Stimulated activated CD4-positive, alpha-beta T cell treated with anti-CD3 and anti-CD28 coated beads, Interleukin-1b, Interleukin-23, amount 100 ng/mL, for 48 hours (primary cell): ENCODE measurements around the gene DLD.
"Not testable (repeated sequence)": the region's sequence is repeated elsewhere in the genome, so short reads cannot be mapped to it uniquely, and the experiment has no call there.

ENCODE experiments used
- DNase-seq: peaks from one replicate; pipeline ENCODE4 v3.0.0-alpha.2; 2020

Gene DLD, protein sequence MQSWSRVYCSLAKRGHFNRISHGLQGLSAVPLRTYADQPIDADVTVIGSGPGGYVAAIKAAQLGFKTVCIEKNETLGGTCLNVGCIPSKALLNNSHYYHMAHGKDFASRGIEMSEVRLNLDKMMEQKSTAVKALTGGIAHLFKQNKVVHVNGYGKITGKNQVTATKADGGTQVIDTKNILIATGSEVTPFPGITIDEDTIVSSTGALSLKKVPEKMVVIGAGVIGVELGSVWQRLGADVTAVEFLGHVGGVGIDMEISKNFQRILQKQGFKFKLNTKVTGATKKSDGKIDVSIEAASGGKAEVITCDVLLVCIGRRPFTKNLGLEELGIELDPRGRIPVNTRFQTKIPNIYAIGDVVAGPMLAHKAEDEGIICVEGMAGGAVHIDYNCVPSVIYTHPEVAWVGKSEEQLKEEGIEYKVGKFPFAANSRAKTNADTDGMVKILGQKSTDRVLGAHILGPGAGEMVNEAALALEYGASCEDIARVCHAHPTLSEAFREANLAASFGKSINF

DNA sequence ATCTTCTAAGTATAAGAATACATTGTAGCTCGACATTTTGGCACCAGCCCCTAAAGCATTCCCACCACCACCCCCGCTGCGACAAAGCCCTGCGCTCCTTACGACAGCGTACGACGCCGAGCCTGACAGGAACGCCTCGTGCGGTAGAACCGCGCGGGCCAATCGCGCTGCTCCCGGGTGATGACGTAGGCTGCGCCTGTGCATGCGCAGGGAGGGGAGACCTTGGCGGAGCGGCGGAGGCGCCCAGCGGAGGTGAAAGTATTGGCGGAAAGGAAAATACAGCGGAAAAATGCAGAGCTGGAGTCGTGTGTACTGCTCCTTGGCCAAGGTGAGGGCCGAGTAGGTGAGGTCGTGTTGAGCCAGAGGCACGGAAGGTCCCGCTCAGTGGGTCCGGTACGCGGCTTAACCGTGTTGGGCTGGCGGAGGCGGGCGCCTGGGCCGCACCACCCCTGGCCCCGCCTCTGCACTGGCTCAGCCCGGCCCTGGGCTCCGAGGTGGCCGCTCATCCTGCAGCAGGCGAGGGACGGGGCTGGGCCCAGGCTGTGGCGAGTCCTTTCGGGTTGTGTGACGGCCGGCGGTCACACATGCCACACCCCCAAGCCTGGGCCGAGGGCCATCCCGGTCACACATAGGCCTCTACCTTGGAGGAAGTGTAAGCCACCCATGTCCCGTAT lies at the start of gene DLD:
Gene DLD (plus strand): TSS at position 222 of the 674 bp plus-strand sequence. CDS start 68 bp downstream, at position 290.
- DNase-seq = peak; percentile 94

DNA sequence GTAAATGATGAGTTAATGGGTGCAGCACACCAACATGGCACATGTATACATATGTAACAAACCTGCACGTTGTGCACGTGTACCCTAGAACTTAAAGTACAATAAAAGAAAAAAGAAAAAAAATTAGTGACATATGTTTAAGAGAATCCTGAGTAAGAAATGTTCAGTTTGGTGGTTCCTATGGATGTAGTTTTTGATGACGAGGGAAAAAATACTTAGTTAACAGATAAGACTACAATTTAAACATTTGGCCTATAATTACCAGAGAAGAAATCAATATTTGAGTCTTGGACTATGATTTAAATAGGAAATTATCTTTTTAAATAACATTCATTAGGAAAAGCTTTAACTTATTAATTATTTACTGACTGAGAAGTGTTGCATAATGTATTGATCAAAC lies 48.8 kb upstream of the DLD start:
- no peak for DNase-seq

DNA sequence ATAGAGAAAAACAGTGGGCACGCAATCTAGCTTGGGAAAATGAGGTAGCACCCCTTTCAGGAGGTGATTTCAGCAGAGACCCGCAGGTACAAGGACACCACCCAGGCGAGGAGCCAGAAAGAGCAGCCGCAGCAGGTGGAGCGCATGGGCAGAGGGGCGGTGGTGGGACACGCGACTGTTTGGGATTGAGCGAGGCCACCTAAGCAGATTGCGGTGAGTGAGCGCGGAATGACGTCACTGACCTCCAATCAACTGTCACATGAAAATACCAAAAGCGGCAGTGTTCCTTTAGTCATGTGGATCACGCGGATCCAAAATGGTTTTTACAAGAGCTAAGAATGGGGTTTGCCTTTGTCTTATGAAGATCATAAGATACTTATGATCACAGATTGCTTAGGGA lies 47.8 kb upstream of the DLD start:
- no peak for DNase-seq

DNA sequence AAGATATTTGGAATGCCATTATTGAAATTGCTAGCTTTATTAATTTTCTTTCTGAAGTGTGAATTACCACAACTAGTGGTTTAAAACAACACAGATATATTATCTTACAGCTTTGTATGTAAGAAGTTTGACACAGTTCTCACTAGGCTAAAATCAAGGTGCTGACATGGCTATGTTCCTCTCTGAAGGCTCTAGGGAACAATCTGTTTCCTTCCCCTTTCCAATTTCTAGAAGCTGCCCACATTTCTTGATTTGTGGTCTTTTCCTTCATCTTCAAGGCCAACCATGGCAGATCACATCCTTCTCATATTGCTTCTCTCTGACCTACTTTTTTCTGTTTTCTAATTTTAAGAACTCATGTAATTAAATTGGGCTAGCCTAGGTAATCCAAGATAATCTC lies 44.7 kb upstream of the DLD start:
- no peak for DNase-seq

DNA sequence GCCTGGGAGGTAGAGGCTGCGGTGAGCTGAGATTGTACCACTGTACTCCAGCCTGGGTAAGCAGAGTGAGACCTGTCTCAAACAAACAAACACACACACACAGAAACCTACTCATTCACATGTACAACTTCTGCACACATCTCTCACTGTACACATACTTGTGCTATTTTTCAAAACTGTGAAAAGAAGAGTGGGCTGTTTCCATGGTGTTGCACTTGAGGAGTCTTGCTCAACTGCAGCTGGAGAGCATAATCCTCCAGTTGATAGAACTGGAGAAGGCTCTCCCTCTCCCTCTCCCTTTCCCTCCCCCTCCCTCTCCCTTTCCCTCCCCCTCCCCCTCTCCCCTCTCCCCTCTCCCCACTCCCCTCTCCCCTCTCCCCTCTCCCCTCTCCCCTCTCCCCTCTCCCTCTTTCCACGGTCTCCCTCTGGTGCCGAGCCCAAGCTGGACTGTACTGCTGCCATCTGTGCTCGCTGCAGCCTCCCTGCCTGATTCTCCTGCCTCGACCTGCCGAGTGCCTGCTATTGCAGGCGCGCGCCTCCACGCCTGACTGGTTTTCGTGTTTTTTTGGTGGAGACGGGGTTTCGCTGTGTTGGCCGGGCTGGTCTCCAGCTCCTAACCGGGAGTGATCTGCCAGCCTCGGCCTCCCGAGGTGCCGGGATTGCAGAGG lies 43.7 kb upstream of the DLD start:
- DNase-seq = no peak

DNA sequence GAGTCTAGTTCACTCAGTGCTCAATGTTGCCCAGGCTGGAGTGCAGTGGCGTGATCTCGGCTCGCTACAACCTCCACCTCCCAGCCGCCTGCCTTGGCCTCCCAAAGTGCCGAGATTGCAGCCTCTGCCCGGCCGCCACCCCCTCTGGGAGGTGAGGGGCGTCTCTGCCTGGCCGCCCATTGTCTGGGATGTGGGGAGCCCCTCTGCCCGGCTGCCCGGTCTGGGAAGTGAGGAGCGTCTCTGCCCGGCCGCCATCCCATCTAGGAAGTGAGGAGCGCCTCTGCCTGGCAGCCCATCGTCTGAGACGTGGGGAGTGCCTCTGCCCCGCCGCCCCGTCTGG lies 43.2 kb upstream of the DLD start:
- not testable (repeated sequence) for DNase-seq

DNA sequence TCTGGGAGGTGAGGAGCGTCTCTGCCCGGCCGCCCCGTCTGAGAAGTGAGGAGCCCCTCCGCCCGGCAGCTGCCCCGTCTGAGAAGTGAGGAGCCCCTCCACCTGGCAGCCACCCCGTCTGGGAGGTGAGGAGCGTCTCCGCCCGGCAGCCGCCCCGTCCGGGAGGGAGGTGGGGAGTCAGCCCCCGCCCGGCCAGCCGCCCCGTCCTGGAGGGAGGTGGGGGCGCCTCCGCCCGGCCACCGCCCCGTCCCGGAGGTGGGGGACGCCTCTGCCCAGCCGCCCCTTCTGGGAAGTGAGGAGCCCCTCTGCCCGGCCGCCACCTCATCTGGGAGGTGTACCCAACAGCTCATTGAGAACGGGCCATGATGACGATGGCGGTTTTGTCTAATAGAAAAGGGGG lies 42.8 kb upstream of the DLD start:
- DNase-seq = not testable (repeated sequence)

DNA sequence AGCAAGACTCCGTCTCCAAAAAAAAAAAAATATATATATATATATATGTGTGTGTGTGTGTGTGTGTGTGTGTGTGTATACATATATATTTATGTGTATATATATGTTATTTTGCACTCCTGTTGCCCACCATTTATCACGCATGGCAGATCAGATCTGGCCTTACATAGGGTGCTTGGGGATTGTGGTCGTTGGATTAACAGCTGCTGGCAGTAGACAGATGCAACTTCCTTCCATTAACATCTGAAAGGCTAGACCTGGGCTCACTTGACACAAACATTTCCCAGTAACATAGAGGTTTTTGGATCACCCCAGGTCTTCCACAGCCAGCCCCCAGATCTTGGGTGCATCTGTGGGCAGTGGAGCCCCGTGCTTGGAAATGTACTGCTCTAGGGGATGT lies 40.8 kb upstream of the DLD start:
- DNase-seq = no peak

DNA sequence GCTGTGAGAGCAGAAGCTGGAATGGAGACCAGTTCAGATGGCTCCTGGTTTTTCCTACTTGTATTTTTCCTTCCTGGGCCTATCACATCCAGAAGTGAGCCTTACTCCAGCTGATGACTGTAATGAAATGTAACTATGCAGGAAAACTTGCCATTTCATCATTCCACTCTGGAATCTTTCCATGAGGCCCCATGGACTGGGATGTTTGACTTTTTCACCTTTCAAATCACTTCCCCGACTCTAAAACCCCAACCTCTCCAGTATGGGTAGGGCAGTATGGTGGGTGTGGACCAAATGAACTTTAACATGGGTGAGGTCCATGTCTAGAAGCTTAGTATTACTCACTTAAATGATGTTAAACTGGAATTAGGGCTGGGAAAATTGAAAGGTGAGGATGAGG lies 40.3 kb upstream of the DLD start:
- no peak for DNase-seq

DNA sequence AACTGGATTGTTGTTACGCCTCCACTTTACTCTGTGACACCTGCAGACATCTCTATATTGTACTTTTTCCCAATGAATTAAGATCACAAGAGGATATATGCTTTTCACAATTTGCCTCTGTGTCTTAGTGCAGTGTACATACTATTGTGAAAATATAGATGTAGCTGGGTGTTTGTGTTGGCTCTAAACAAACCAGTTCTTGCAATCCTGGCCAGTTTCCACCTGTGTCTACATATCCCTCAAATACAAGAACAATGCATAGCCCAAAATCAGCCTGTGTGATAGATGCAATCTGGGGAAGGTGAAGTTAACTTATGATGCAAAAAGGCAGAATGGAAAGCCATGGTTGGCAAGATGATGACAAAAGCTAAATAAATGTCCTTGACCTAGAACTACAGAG lies 36.5 kb upstream of the DLD start:
- no peak for DNase-seq

DNA sequence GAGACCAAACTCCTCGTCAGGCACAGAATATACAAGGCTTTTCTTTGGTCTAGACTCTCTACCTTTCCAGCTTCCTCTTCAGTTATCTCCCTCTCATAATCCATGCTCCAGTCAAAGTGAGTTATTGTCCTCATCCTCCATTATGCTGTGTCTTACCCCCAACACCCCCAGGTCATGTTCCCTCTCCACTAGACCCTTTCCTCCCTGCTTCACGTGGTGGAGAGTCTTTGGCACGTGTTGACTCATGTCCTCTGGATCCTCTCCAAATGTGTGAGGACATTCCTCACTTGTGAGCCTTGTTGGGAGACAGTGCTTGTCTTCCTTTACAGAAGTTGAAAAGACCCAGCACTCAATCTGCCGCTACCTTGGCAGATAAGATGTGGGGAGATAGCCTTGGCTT lies 36.0 kb upstream of the DLD start:
- DNase-seq = no peak

DNA sequence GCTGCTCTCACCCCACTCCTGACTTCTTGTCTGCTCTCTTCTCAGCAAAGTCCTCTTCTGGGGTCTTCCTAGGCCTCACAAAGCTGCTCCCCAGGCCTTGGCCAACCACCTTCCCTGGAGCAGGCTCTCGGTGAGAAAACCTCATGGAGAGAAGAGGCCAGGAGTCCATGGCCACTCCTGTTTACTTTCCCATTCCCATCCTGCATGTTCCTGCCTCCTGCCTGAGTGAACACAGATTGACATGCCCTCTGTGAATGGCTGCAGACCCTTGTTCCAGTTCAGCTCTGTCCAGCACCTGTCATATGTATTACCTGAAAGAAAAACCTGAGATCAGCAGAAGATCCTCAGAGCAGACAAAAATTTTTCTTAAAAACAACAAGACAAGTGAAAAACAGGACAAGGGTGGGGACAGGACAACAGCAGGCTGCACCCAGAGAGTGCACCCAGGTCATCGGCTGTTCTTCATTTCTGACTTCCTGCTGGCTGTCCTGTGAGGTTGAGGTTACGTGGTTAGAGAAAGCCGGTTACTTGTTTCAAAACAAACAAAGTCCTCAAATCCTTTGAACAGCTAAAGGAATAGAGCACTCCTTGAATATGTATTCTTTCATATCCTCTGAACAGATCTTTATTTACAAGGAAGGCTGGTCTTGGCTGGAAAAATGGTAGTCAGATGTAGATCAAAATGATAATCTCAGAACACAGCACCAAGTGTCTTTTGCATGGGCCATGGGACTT lies 34.0 kb upstream of the DLD start:
- DNase-seq = no peak

DNA sequence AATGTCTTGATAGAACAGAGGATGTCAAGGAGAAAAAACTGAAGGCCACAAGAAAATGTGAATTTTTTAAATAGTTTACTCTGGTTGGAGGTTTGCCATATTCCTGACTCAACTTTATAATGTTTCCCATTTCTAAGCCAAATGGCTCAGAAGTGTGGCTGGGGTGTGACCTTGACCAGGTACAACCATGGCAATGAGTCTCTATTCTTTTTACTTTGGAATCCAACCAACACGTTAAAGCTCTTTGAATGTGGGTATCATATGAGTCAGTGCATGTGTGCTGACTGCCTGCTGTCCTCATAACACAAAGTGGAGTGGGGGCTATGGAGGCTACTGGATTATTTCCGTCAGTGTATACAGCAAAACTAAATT lies 33.5 kb upstream of the DLD start:
- DNase-seq = no peak

DNA sequence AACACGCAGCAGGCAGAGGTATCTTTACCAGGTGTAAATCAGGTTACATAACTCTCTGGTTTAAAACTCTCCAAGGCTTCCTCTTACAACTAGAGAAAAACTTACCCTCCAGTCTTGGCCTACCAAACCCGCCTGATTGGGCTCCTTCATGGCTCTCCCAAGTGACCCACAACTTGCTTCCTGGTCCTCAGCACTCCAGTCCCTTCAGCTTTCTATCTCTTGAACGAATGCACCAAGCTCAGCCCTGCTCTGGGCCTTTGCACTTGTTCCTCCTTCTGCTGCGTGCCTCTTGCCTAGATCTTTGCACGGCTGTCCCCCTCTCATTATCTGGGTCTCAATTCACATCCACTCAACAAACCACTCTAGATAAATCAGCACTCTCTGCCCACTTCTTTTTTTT lies 32.7 kb upstream of the DLD start:
- no peak for DNase-seq

DNA sequence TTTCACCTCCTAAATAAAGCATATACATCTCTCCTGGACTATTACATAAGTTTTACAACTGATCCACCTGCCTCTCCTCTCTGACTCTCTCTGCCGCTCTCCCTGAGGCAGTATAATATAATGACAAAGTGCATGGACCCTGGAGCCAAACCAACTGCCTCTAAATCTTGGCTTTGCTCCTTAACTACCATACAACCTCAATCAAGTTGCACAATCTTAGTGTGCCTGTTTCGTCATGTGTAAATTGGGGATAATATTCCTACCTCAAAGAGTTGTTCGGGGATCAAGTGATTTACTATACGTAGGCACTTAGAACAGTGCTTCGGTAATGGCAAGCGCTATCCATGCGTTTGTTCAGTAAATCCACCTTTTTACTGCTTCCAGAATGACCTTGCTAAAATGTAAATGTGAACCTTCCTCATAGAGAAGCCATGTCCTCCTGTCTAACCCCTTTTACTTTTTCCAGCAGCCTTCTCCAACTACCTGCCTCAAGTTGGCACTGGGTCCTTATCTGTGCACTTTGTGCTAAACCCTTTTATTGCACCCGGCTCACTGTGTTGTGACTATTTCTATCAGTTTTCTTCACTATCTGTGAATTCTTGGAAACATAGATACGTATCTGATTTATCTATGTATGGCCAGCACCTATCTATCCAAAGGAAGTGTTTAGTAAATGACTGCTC lies 30.6 kb upstream of the DLD start:
- no peak for DNase-seq

DNA sequence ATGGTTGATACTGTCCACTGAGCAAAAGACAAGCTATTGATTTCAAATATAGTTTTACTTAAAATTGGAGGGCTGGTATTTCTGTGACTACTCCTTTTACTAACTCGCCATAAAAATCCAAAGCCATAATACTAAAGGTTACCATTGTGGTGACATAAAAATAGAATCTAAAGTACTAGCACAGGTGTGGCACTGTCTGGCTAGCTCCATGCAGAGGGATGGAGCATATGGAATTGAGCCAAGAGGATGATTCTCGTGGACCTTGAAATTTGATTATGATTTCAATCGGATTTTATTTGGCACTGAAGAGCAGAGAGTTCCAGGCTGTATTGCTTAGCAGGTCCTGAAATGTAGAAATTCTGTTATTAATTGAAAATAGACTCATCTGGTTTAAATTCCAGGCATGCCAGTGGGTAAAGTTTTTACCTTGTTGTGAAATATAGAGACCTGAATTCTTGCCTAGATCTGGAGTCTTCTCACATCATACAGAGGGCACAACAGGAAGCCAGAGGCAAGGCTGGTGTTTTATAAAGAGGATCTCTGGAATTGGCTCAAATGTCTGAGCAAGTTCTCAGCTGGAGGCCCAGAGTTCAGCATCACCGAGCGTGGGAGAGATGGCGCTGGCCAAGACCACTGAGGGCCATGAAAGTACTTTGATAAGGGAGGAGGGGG lies 29.9 kb upstream of the DLD start:
- no peak for DNase-seq

DNA sequence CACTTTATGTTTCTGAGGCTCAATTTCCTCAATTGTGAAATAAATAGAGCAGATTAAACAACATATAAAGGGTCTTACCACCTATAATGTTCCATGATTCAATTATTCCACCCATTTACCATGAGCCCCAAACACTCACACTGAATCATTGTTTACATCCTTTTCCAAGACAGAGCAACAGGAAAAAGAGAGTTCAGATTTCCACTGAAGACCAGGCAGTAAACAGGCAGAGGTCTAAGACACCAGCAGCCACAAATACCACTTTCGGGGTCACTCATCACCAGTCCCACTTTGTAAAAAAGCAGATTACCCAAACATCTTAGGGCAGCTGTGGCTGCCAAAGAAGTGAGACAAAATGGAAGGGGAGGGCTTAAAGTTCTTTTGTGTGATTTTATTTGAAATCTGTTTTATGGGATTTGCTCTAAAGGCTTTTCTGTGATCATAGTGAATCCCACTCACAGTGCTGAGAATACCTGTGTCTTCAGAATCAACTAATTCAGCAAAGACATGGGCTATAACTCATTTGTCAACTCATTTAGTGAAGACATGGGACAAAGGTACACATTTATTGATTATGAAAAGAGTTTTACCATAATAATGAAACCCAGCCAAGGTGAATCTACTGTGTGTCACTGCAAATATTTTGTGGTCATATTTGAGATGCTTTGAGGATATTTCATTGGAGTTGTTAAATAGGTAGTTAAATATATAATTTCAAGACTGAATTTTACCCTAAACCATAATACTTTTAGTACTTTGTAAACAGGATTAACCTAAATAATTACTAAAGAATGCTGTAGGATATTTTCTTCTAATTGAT lies 24.8 kb upstream of the DLD start:
- DNase-seq = peak; percentile 19

DNA sequence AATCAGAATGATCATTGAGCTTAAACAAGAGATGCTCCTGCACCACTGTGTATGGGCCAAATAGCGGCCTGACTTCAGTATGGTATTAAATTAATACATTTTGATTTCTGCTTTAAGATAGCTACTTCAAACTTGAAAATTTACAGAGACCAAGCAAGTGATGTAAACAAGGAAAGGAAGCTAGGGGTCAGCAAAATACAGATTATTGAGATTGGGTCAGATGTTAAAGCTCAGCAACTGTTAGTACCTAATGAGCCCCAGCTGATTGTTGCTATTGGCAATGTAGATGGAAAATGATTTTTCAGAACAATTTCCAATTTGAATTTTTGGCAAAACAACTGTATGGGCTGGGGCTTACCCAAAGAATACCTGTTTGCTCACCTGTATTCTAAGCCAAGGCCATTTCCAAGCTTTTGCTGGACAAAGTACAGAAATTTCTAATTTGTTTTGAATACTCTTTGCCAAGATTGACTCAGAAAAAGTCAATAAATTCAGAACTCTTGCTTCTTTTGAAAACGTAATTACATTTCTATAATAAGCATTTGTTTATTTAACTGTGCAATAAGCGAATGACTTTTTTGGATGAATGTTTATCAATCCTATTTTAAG lies 23.0 kb upstream of the DLD start:
- DNase-seq = no peak

DNA sequence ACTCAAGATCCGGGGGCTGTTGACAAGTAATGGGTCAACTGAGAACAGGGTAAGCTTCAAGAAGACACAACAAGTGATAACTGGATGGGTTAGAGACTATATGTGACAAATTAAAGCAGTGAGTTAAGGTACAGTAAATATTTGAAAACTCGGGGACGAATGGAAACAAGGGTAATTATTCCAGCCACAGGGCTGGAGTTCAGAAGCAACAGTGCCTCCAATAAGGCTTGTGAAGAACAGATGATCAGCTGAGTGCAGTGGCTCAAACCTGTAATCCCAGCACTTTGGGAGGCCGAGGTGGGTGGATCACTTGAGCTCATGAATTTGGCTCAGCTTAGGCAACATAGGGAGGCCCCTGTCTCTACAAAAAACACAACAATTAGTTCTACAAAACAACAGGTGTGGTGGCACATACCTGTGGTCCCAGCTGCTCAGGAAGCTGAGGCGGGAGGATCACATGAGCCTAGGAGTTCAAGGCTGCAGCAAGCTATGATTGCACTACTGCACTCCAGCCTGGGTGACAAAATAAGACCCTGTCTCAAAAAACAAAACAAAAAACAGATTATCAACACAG lies 20.5 kb upstream of the DLD start:
- no peak for DNase-seq

DNA sequence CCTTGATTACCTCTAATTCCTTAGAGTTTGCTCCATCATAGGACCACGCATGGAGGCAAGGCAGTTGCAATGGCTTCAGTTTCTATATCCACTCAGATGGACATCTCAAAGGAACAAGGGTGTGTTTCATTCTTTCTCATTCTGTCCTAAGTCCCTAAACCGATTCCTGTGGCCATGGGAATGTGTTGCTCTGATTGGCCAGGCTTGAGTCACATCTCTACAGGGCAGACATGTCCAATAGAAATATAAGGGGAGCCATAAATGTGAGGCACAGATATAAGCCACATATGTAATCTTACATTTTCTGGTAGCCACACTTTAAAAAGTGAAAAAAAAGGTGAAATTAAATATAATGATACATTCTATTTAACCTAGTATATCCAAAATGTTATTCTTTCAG lies 16.9 kb upstream of the DLD start:
- DNase-seq = no peak
